GM21367 (cell line): ENCODE measurements around the gene FMOD.

Experiments used
- ATAC-seq: cut with Tn5 transposase; IDR thresholded peaks from one replicate; pipeline ENCODE4 v1.9.1; 2021; ENCODE audit not compliant: unreplicated experiment

Gene FMOD

DNA sequence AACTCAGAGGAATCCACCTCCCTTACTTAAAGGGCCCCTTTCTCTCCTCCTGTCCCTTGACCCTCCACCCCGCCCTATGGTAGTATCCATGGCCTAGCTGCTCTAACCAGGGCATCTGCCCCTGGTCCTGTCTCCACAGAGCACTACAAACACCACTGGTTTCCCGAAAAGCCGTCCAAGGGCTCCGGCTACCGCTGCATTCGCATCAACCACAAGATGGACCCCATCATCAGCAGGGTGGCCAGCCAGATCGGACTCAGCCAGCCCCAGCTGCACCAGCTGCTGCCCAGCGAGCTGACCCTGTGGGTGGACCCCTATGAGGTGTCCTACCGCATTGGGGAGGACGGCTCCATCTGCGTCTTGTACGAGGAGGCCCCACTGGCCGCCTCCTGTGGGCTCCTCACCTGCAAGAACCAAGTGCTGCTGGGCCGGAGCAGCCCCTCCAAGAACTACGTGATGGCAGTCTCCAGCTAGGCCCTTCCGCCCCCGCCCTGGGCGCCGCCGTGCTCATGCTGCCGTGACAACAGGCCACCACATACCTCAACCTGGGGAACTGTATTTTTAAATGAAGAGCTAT lies 43.9 kb downstream of the FMOD start:
- ATAC-seq, result no peak

GRCh38 chr1:203306089-203306964 lies 44.6 kb downstream of the FMOD start:
- ATAC-seq, result no peak

DNA sequence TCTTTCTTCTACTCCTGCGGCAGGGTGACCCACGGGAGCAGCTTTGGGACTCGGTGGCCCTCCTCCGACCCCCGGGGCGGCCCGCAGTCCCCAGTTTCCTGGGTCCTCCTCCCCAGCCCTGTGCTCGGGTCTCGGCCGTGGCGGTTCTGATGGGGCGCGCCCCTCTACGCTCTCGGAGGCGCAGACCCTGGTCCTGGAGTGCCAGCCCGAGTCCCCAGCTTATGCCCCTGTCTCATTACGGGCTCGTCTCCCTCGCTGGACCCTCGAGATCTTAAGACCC lies 45.2 kb downstream of the FMOD start:
- peak; percentile 2 for ATAC-seq

- peak; percentile 59 for ATAC-seq
Measured at GRCh38 chr1:203304919-203305808, 45.8 kb downstream of the FMOD start, which contains the start of gene BTG2. BTG2 (plus strand) TSS chr1:203305519; CDS start chr1:203305607, 88 bp downstream.

DNA sequence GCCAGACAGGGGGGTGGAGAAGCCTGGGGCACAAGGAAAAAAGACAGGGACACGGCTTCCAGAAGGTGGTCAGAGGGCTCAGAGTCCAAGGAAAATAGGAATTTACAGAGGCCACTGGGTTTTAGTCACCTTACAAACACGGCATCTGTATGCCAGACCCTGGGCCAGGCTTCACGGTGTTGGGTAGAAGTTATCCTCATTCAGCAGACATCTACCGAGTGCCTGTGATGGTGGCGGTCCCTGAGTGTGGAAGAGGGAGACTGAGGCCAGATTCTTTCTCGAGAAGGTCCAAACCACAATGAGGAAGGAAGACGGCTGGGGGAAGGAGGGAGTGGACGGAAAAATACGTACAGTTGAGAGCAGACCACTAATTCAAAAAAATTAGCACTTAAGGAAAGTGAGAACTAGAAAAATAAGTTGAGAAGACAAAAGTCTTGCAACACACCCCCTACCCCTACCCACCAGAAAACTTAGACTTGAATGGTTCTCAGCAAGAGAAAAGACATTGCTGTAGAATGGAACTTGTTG lies 46.5 kb downstream of the FMOD start:
- no peak for ATAC-seq

GRCh38 chr1:203302894-203303293 lies 48.0 kb downstream of the FMOD start:
- no peak for ATAC-seq

- ATAC-seq, result no peak
Measured at GRCh38 chr1:203302456-203302855, 48.5 kb downstream of the FMOD start.

DNA sequence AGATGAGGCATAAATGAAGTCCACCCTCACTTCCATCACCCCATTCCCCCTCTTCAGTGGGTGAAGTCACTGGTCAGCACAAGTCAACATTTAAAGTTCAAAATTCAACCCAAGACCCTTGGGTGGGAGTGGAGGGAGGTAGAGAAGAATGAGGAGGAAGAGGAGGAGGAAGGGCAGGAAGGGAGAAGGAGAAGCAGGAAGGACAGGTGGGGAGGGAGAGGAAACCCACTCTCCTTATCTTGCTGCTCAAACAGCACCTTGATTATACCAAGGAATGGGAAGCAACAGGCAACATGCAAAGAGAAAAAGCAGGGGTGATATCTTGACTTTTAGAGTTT lies 49.6 kb downstream of the FMOD start:
- ATAC-seq, result no peak

- no peak for ATAC-seq
Measured at GRCh38 chr1:203300441-203301330, 50.2 kb downstream of the FMOD start.

DNA sequence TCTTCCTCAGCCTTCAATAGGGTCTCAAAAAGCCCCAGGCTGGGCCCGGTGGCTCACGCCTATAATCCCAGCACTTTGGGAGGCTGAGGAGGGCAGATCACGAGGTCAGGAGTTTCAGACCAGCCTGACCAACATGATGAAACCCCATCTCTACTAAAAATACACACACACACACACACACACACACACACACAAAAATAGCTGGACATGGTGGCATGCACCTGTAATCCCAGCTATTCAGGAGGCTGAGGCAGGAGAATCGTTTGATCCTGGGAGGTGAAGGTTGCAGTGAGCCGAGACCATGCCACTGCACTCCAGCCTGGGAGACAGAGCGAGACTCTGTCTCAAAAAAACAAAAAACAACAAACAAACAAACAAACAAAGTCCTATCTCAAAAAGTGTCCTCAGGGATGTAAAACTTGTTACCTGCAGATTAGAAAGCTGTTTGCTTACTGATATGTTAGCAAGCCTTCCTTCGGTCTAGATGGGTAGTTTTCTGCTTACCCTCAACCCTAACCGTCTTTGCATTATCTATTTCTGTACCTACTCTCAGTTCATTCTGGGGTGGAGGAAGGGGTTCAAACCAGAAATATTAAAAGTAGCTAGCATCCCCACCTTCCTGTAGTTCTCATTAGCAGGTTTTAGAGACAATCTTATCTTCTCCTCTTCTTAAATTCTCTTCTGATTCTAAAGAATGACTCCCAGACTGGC lies 51.0 kb downstream of the FMOD start:
- peak; percentile 31 for ATAC-seq

- no peak for ATAC-seq
Measured at GRCh38 chr1:203299169-203299568, 51.8 kb downstream of the FMOD start.

GRCh38 chr1:203296460-203297073 lies 54.4 kb downstream of the FMOD start:
- no peak for ATAC-seq

DNA sequence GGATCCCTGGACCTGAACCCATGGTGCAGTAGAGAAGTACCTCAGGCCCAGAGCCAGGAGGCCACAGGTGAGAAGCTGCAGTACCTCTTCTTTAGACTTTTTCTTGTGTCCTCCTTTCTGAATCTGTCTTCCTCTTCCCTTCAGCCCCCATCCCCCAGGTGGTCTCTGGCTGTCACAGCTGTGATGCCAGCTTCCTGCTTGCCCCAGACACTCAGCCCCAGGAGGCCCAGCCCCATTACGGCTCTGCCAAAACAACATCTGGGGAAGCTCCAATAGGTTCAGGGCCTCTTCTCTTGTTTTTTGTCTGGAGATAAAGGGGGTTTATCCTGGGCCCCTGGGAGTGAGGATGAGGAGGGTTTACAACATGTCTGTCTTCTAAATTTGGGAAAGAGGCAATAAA lies 55.1 kb downstream of the FMOD start:
- ATAC-seq, result no peak

- ATAC-seq, result no peak
Measured at GRCh38 chr1:203291201-203292096, 59.5 kb downstream of the FMOD start.
